Measurements from ENCODE around the gene TRPV2.

The TRPV2 gene

DNA sequence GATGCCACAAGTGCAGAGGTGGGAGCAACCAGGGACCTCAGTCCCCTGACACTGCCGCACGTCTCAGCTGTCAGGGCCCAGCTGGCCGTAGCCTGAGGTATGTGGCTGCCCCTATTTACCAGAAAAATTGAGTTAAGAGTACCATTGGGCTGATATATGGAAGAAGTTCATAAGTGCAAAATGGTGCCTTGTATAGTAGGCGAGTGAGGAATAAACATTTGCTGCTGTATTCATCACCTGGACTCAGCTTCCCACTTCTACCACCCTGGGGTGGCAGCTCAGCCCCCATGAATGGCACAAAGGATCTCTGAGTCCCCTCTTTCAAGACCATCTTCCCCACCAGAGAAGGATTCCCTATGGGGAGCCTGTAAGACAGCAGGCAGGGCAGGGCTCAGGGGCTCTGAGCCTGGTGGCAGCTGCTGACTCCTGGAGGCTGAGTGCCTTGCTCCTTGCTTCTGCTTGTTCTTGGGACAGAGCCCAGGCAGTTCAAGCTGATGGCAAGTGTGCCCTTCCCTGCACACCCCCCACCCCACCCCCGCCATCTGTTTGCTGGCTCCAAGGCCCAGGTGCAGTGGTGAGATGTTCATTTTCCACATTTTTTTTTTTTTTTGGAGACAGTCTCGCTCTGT lies 29.0 kb downstream of the TRPV2 start:
- H3K4me2 ChIP-seq (ENCODE audit: low read length), result no peak overlapping the region
- H3K9ac ChIP-seq (ENCODE audit: low read length), result no peak overlapping the region
- H4K91ac ChIP-seq (ENCODE audit: low read depth, low read length), result no peak overlapping the region
- H2BK12ac ChIP-seq (ENCODE audit: low read length), result no peak overlapping the region
- H2BK120ac ChIP-seq (ENCODE audit: insufficient read depth, low read length, poor library complexity), result no peak overlapping the region
- peaks cover 1% of the 10 kb centered on the region for H3K79me1 ChIP-seq (ENCODE audit: low read length)
- no peak overlapping the region for H3K23ac ChIP-seq (ENCODE audit: low read length)
- no peak overlapping the region for H3K14ac ChIP-seq (ENCODE audit: low read length)
- H4K12ac ChIP-seq (ENCODE audit: low read depth, low read length), result no peak overlapping the region
- no peak overlapping the region for H2BK5ac ChIP-seq (ENCODE audit: low read depth, low read length, poor library complexity)
- H3K36me3 ChIP-seq (ENCODE audit: control insufficient read depth in 1 of 2, insufficient read depth in 2 of 2, low read length in 2 of 2), result peaks cover 55 to 84% of the 10 kb centered on the region in 2 experiments
- no peak overlapping the region for H3K4ac ChIP-seq (ENCODE audit: low read depth, low read length)
- H4K8ac ChIP-seq (ENCODE audit: low read depth, low read length), result no peak overlapping the region
- no peak for DNase-seq
- H3K4me3 ChIP-seq (ENCODE audit: low read depth, low read length), result no peak overlapping the region
- peaks cover 2% of the 10 kb centered on the region for H3K9me3 ChIP-seq (ENCODE audit: insufficient read depth, low read depth, low read length)
- H3K4me1 ChIP-seq (ENCODE audit: control insufficient read depth in 1 of 2, insufficient read depth in 2 of 2, low read length in 2 of 2), result peaks cover 7 to 10% of the 10 kb centered on the region in 2 experiments
- H2AFZ ChIP-seq (ENCODE audit: insufficient read depth, low read length, poor library complexity), result no peak overlapping the region
- H3K27me3 ChIP-seq (ENCODE audit: insufficient read depth, low read length), result no peaks in the 10 kb centered on the region
- no CpG with 5 or more reads among the region's 6 CpGs for WGBS (ENCODE audit: extremely low coverage, insufficient coverage, insufficient read length)
- no peak overlapping the region for H2AK5ac ChIP-seq (ENCODE audit: low read length)
- peaks cover 4% of the 10 kb centered on the region for H3K79me2 ChIP-seq (ENCODE audit: control insufficient read depth, insufficient read depth, low read length, poor library complexity)
- no peak overlapping the region for H3K18ac ChIP-seq (ENCODE audit: low read length)
- H3K27ac ChIP-seq (ENCODE audit: low read depth, low read length), result no peak overlapping the region

DNA sequence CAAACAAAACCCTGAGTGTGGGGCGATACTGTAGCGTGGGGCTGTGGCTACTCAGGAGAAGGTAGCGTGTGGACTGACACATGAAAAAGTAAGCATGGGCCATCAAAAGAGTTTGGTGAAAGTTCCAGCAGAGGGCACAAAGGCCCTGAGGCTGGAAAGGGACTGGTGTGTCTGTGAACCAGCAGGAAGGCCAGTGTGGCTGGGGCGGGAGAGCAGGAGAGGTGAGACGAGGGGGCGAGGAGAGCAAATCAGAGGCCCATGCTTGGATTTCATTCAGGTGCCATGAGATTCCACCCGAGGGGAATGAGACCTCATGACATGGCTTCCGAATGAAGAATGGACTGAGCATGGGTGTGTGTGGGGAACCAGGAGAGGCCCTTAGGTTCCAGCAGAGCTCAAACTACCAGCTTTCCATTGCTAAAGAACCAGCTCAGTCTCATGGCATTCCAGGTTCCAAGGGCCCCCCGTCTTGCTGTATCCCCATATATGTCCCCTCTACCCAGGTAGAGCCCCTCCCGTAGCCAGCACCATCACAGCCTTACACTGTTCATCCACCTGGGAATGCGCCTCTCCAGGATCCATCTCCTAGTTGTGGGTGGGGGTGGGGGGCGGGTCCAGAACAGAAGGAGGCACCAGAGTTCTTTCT lies 31.1 kb downstream of the TRPV2 start:
- WGBS (ENCODE audit: extremely low coverage, insufficient coverage, insufficient read length), result no CpG with 5 or more reads among the region's 12 CpGs

DNA sequence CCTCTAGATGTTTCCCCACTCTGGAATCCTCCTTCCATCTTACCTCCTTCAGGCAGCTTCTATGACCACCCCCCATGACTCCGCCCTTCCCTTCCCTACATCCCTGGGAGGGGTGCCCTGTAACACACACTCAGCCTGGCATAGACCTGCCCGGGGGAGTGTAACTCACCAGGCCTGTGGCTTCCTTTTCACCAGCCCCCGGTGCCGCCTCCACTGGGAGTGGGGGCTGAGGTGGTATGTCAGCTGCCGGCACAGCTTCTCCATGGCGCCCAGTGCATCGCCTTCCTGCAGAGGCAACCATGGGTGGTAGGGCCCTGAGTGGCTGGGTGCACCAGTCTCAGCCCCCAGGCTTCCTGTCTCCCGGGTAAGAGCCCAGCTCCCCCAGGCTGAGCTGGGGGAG lies 32.3 kb downstream of the TRPV2 start:
- no peaks in the 10 kb centered on the region for H3K4me1 ChIP-seq (ENCODE audit: control insufficient read depth in 1 of 2, insufficient read depth in 2 of 2, low read length in 2 of 2)
- H3K79me2 ChIP-seq (ENCODE audit: control insufficient read depth, insufficient read depth, low read length, poor library complexity), result no peaks in the 10 kb centered on the region
- no peak overlapping the region for H4K12ac ChIP-seq (ENCODE audit: low read depth, low read length)
- no peak overlapping the region for H3K4ac ChIP-seq (ENCODE audit: low read depth, low read length)
- no peak overlapping the region for H3K14ac ChIP-seq (ENCODE audit: low read length)
- WGBS (ENCODE audit: extremely low coverage, insufficient coverage, insufficient read length), result no CpG with 5 or more reads among the region's 8 CpGs
- no peak overlapping the region for H3K4me3 ChIP-seq (ENCODE audit: low read depth, low read length)
- no peak overlapping the region for H4K8ac ChIP-seq (ENCODE audit: low read depth, low read length)
- no peak overlapping the region for H2AK5ac ChIP-seq (ENCODE audit: low read length)
- no peak overlapping the region for H2BK5ac ChIP-seq (ENCODE audit: low read depth, low read length, poor library complexity)
- no peak overlapping the region for H2AFZ ChIP-seq (ENCODE audit: insufficient read depth, low read length, poor library complexity)
- H3K9me3 ChIP-seq (ENCODE audit: insufficient read depth, low read depth, low read length), result peaks cover 2% of the 10 kb centered on the region
- H2BK120ac ChIP-seq (ENCODE audit: insufficient read depth, low read length, poor library complexity), result no peak overlapping the region
- H3K27me3 ChIP-seq (ENCODE audit: insufficient read depth, low read length), result no peaks in the 10 kb centered on the region
- no peak overlapping the region for H3K27ac ChIP-seq (ENCODE audit: low read depth, low read length)
- H3K4me2 ChIP-seq (ENCODE audit: low read length), result no peak overlapping the region
- no peak overlapping the region for H3K23ac ChIP-seq (ENCODE audit: low read length)
- H2BK12ac ChIP-seq (ENCODE audit: low read length), result no peak overlapping the region
- H3K79me1 ChIP-seq (ENCODE audit: low read length), result no peaks in the 10 kb centered on the region
- no peak for DNase-seq
- H3K36me3 ChIP-seq (ENCODE audit: control insufficient read depth in 1 of 2, insufficient read depth in 2 of 2, low read length in 2 of 2), result peaks cover 46 to 58% of the 10 kb centered on the region in 2 experiments
- H3K18ac ChIP-seq (ENCODE audit: low read length), result no peak overlapping the region
- H4K91ac ChIP-seq (ENCODE audit: low read depth, low read length), result no peak overlapping the region
- H3K9ac ChIP-seq (ENCODE audit: low read length), result no peak overlapping the region

More for the DNA sequence above, 31.1 kb downstream of the TRPV2 start:
- Histone ChIP-seq H3K9me3 (ENCODE audit: insufficient read depth, low read depth, low read length) (peaks cover 2% of the 10 kb centered on the region), H2AFZ (ENCODE audit: insufficient read depth, low read length, poor library complexity) (no peak overlapping the region), H3K4me1 (ENCODE audit: control insufficient read depth in 1 of 2, insufficient read depth in 2 of 2, low read length in 2 of 2) (peaks cover 0 to 5% of the 10 kb centered on the region in 2 experiments), H4K12ac (ENCODE audit: low read depth, low read length) (no peak overlapping the region), H3K14ac (ENCODE audit: low read length) (no peak overlapping the region), H4K8ac (ENCODE audit: low read depth, low read length) (no peak overlapping the region), H3K27ac (ENCODE audit: low read depth, low read length) (no peak overlapping the region), H3K4ac (ENCODE audit: low read depth, low read length) (no peak overlapping the region), H3K27me3 (ENCODE audit: insufficient read depth, low read length) (no peaks in the 10 kb centered on the region), H2BK120ac (ENCODE audit: insufficient read depth, low read length, poor library complexity) (no peak overlapping the region), H3K79me2 (ENCODE audit: control insufficient read depth, insufficient read depth, low read length, poor library complexity) (no peaks in the 10 kb centered on the region), H3K18ac (ENCODE audit: low read length) (no peak overlapping the region), H4K91ac (ENCODE audit: low read depth, low read length) (no peak overlapping the region), H3K79me1 (ENCODE audit: low read length) (no peaks in the 10 kb centered on the region), H3K36me3 (ENCODE audit: control insufficient read depth in 1 of 2, insufficient read depth in 2 of 2, low read length in 2 of 2) (peaks cover 53 to 70% of the 10 kb centered on the region in 2 experiments), H2BK5ac (ENCODE audit: low read depth, low read length, poor library complexity) (no peak overlapping the region), H3K4me2 (ENCODE audit: low read length) (no peak overlapping the region), H2BK12ac (ENCODE audit: low read length) (no peak overlapping the region), H3K4me3 (ENCODE audit: low read depth, low read length) (no peak overlapping the region), H3K23ac (ENCODE audit: low read length) (no peak overlapping the region), H3K9ac (ENCODE audit: low read length) (no peak overlapping the region), H2AK5ac (ENCODE audit: low read length) (no peak overlapping the region)
- no peak for DNase-seq

DNA sequence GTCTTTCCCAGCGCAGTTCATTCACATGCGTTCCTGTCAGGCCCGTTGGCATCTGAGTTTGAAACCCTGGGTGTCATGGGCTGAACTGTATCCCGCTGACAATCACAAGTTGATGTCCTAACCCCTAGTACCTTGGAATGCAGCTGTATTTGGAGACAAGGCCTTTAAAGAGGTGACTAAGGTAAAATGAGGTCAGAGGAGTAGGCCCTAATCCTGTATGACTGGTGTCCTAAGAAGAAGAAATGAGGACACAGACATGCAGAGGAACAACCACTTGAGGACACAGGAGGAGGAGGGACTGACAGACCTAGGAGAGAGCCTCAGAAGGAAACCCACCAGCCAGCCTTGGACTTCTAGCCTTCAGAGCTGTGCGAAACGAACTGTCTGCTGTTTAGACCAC lies 33.1 kb downstream of the TRPV2 start:
- Histone ChIP-seq H3K79me1 (ENCODE audit: low read length) (no peaks in the 10 kb centered on the region), H3K9ac (ENCODE audit: low read length) (no peak overlapping the region), H4K12ac (ENCODE audit: low read depth, low read length) (no peak overlapping the region), H2AFZ (ENCODE audit: insufficient read depth, low read length, poor library complexity) (no peak overlapping the region), H4K91ac (ENCODE audit: low read depth, low read length) (no peak overlapping the region), H4K8ac (ENCODE audit: low read depth, low read length) (no peak overlapping the region), H3K79me2 (ENCODE audit: control insufficient read depth, insufficient read depth, low read length, poor library complexity) (no peaks in the 10 kb centered on the region), H3K14ac (ENCODE audit: low read length) (no peak overlapping the region), H2BK120ac (ENCODE audit: insufficient read depth, low read length, poor library complexity) (no peak overlapping the region), H3K27ac (ENCODE audit: low read depth, low read length) (no peak overlapping the region), H3K23ac (ENCODE audit: low read length) (no peak overlapping the region), H3K27me3 (ENCODE audit: insufficient read depth, low read length) (no peaks in the 10 kb centered on the region), H3K4ac (ENCODE audit: low read depth, low read length) (no peak overlapping the region), H2AK5ac (ENCODE audit: low read length) (no peak overlapping the region), H3K4me3 (ENCODE audit: low read depth, low read length) (no peak overlapping the region), H3K9me3 (ENCODE audit: insufficient read depth, low read depth, low read length) (peaks cover 2% of the 10 kb centered on the region), H3K4me1 (ENCODE audit: control insufficient read depth in 1 of 2, insufficient read depth in 2 of 2, low read length in 2 of 2) (no peaks in the 10 kb centered on the region), H3K18ac (ENCODE audit: low read length) (no peak overlapping the region), H3K4me2 (ENCODE audit: low read length) (no peak overlapping the region), H2BK12ac (ENCODE audit: low read length) (no peak overlapping the region), H3K36me3 (ENCODE audit: control insufficient read depth in 1 of 2, insufficient read depth in 2 of 2, low read length in 2 of 2) (peaks cover 39 to 50% of the 10 kb centered on the region in 2 experiments), H2BK5ac (ENCODE audit: low read depth, low read length, poor library complexity) (no peak overlapping the region)
- WGBS (ENCODE audit: extremely low coverage, insufficient coverage, insufficient read length), result no CpG with 5 or more reads among the region's 6 CpGs
- no peak for DNase-seq
